GM23338 (cell line): ENCODE data around the gene SMURF2.

Experiments
- CREB1 ChIP-seq: fragments of 250-450 bp; sonication (Bioruptor Pico); IDR thresholded peaks from 2 replicates; pipeline ENCODE4 v1.5.0; 2020; ENCODE audit warnings: low read depth, mild to moderate bottlenecking, moderate library complexity
- CTCF ChIP-seq, 2 experiments: fragments of 200-600 bp in 1 of 2; sonication (generic) in 1 of 2; conservative IDR thresholded peaks; 2 replicates each; pipeline versions ENCODE4 v1.5.1 to v1.6.1; 2016 to 2017; ENCODE audit warnings: antibody characterized with exemption in 2 of 2, low read depth in 2 of 2, mild to moderate bottlenecking in 2 of 2, moderate library complexity in 1 of 2
- ETS1 ChIP-seq: IDR thresholded peaks from 2 replicates; pipeline ENCODE4 v1.6.1; 2016; ENCODE audit warnings: antibody characterized with exemption
- EZH2 ChIP-seq: fragments of 200-600 bp; sonication (generic); IDR thresholded peaks from one replicate; pipeline ENCODE4 v1.8.0; 2017; ENCODE audit warnings: antibody characterized with exemption, mild to moderate bottlenecking, low read depth; ENCODE audit not compliant: unreplicated experiment
- EZH2phosphoT487 ChIP-seq: fragments of 200-600 bp; sonication (generic); IDR thresholded peaks from one replicate; pipeline ENCODE4 v1.8.1; 2018; ENCODE audit warnings: antibody characterized with exemption; ENCODE audit not compliant: unreplicated experiment
- JUNB ChIP-seq: IDR thresholded peaks from one replicate; pipeline ENCODE4 v1.6.1; 2016; ENCODE audit warnings: antibody characterized with exemption; ENCODE audit not compliant: unreplicated experiment
- NANOG ChIP-seq: IDR thresholded peaks from 2 replicates; pipeline ENCODE4 v1.6.1; 2016; ENCODE audit warnings: antibody characterized with exemption, borderline replicate concordance
- POLR2AphosphoS5 ChIP-seq: IDR thresholded peaks from 2 replicates; pipeline ENCODE4 v1.6.1; 2016; ENCODE audit warnings: antibody characterized with exemption, low read depth
- REST ChIP-seq: IDR thresholded peaks from one replicate; pipeline ENCODE4 v1.6.1; 2018; ENCODE audit warnings: antibody characterized with exemption; ENCODE audit not compliant: unreplicated experiment
- STAT1 ChIP-seq: IDR thresholded peaks from one replicate; pipeline ENCODE4 v1.6.1; 2016; ENCODE audit warnings: antibody characterized with exemption; ENCODE audit not compliant: unreplicated experiment
- ZNF114 ChIP-seq: fragments of 250-450 bp; sonication (Bioruptor Pico); IDR thresholded peaks from 2 replicates; pipeline ENCODE4 v1.5.0; 2020; ENCODE audit warnings: mild to moderate bottlenecking, moderate library complexity
- ZNF331 ChIP-seq: fragments of 250-450 bp; sonication (Bioruptor Pico); IDR thresholded peaks from 2 replicates; pipeline ENCODE4 v1.5.0; 2020; ENCODE audit warnings: low read depth, mild to moderate bottlenecking, moderate library complexity

- no peak for TF ChIP-seq CTCF (conservative IDR thresholded peaks at IDR 0.05; ENCODE audit: low read depth in 2 of 2)
- no peak for TF ChIP-seq JUNB
- TF ChIP-seq EZH2phosphoT487: no peak
- no peak for TF ChIP-seq CREB1 (CRISPR knock-in tag)
- TF ChIP-seq EZH2: no peak
- no peak for TF ChIP-seq ETS1
- TF ChIP-seq REST: no peak
- no peak for TF ChIP-seq POLR2AphosphoS5
- no peak for TF ChIP-seq ZNF331 (CRISPR knock-in tag)
- no peak for TF ChIP-seq NANOG
- no peak for TF ChIP-seq ZNF114 (CRISPR knock-in tag)
- no peak for TF ChIP-seq STAT1
Measured at GRCh38 chr17:64648234-64648633, 13.9 kb downstream of the SMURF2 start.
